KBM-7 (cell line): ENCODE data around the gene EIF4A2.
"Not testable (repeated sequence)": the region's sequence is repeated elsewhere in the genome, so short reads cannot be mapped to it uniquely, and the experiment has no call there.

Source experiments
- DNase-seq: peaks from one replicate; pipeline ENCODE4 v3.0.0-alpha.2; 2015
- in situ Hi-C: fragments of 300-500 bp; cut with MboI; formaldehyde crosslinking; loops from 2 replicates; pipeline ENCODE4 v1.14.3; 2020; ENCODE audit warnings: low sequenced_read_pairs, low pct_unique_long_range_greater_than_20kb, mixed read lengths

EIF4A2 gene

DNA sequence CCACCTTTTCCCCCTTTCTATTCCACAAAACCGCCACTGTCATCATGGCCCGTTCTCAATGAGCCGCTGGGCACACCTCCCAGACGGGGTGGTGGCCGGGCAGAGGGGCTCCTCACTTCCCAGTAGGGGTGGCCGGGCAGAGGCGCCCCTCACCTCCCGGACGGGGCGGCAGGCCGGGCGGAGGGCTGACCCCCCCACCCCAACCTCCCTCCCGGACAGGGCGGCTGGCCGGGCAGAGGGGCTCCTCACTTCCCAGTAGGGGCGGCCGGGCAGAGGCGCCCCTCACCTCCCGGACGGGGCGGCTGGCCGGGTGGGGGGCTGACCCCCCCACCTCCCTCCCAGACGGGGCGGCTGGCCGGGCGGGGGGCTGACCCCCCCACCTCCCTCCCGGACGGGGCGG, 27.9 kb downstream of the EIF4A2 start:
- in situ Hi-C loops: not testable (repeated sequence)

DNA sequence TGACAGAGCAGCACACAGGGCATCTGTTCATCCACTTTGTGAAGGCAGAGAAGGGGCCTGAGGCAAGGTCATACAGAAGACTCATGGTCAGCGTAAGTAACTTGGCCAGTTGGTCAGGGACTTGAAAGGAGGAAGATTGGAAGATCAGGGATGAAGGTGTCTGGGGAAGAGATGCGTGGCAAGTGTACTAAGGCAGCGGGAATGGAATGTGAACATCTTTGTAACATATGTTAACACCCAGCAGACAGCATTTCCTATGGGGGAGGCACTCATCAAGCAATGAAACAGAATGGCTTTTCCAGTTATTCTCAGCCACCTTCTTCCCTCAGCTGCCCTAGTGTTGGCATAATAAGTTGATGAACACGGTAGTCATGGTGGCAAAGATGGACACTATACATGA, 30.7 kb downstream of the EIF4A2 start:
- in situ Hi-C loops: no loop called here
- DNase-seq: no peak

More for the DNA sequence above, 27.9 kb downstream of the EIF4A2 start:
- not testable (repeated sequence) for DNase-seq

DNA sequence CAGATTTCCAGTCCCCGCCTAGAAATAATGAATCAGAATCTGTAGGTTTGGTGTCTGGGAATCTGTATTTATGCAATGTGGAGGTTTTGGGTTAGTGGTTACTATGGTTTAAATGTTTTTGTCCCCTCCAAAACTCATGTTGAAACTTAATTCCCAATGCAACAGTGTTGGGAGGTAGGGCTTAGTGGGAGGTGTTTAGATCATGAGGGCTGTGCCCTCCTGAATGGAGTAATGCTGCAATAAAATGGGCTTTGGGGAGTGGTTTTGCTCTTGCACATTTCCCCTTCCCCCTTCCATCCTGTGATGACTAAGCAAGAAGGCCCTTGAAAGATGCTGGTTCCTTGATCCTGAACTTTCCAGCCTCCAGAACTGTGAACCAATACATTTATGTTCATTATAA, 32.1 kb downstream of the EIF4A2 start:
- peak; percentile 84 for DNase-seq
- in situ Hi-C loops: no loop called here

DNA sequence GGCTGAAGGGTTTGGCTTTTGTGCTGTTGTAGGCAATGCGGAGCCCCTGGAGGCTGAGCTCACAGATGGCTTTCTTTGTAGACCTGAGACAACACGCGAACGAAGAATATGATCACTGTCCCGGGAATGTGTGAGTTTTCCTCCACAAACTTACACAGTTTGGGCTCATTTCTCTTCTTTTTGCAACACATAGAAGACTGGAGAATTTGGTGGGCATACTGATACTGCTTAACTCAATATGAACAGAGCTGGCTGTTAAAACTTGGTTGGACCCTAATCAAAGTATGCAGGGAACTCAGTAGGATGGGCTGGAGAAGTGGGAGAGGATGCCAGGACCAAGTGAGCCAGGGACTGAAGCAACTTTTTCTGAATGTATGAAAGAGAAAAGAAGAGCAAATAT, 35.1 kb downstream of the EIF4A2 start:
- no peak for DNase-seq

DNA sequence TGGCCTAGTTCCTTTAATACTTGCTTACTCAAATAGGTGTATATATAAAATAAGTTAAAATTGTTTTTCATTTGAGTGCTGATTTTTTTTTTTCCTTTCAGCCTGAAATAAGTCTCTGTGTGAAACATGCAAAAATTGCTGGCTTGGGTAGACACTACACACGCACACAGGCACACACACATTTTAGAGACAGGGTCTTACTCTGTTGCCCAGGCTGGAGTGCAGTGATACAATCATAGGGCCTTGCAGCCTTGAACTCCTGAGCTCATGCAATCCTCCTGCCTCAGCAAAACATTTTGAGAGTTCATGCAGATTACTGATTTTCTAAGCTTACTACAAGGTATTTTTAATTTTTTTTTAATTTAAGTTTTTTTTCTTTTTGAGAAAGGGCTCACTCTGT, 35.6 kb downstream of the EIF4A2 start:
- in situ Hi-C loops: no loop called here

More for the DNA sequence above, 35.1 kb downstream of the EIF4A2 start:
- in situ Hi-C loops: no loop called here

DNA sequence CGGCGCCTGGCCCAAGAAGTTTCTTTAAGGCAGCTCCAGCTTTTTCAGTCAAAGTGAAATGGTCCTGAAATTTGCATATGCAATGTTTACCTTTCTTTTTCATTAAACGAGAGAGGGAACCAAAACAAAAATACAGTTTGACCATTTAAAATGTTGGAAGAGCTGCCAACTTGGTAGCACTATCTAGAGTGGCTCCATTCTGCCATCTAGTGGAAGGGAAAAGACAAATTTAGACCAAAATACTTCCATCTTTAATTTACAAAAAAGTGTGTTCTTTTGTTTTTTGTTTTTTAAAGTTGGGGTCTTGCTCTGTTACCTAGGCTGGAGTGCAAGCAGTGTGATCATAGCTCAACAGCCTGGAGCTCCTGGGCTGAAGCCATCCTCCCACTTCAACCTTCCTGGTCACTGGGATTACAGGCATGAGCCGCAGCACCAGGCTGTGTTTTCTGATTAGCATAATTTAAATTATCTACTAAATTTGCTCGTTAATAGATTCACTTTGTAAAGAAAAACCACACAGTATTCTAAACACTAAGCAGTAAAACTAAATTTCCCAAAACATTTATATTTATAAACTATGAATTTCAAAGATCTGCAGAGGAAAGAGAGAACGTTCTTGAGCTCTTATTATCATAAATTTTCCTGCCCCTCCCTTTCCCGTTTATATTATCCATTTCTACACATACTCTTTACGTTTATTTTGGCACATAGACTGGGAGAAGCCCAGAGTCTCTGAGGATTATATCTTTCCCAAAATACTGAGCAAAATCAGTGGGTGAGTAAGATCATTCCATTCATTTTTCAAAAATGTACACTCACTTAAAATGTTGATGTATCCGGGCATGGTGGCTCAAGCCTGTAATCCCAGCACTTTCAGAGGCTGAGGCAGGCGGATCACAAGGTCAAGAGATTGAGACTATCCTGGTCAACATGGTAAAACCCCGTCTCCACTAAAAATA, 38.3 kb downstream of the EIF4A2 start:
- in situ Hi-C loops: no loop called here
- peak; percentile 51 for DNase-seq

More for the DNA sequence above, 35.6 kb downstream of the EIF4A2 start:
- DNase-seq: no peak

DNA sequence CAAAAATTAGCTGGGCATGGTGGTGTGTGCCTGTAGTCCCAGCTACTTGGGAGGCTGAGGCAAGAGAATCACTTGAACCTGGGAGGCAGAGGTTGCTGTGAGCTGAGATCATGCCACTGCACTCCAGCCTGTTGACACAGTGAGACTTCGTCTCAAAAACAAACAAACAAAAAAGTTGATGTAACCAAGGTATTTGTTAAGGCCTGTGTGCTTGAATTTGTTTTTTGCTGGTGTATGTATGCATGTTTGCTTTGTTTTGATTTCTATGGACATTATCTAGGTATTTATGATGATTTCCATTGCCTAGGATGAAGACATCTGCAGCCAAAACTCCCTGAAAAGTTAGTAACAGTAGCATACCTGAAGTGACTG, 39.0 kb downstream of the EIF4A2 start:
- DNase-seq, in situ Hi-C loops: not testable (repeated sequence)

DNA sequence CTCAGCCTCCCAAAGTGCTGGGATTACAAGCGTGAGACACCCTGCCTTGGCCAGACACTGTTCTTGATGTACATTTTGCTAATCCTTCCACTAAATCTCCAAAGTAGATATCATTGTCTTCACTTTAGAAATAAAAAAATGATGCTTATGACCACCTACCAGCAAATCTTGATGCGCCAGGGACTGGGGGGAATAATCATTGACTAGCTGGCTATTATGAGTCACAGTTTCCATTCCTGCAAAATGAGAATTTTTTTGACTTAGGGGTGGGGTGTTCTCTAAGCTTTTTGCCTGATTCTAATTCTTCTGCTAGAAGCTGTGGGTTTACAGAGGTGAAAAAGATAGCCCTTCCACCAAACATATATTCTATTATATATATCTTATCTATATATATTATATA, 40.0 kb downstream of the EIF4A2 start:
- in situ Hi-C loops: no loop called here
- DNase-seq: no peak

DNA sequence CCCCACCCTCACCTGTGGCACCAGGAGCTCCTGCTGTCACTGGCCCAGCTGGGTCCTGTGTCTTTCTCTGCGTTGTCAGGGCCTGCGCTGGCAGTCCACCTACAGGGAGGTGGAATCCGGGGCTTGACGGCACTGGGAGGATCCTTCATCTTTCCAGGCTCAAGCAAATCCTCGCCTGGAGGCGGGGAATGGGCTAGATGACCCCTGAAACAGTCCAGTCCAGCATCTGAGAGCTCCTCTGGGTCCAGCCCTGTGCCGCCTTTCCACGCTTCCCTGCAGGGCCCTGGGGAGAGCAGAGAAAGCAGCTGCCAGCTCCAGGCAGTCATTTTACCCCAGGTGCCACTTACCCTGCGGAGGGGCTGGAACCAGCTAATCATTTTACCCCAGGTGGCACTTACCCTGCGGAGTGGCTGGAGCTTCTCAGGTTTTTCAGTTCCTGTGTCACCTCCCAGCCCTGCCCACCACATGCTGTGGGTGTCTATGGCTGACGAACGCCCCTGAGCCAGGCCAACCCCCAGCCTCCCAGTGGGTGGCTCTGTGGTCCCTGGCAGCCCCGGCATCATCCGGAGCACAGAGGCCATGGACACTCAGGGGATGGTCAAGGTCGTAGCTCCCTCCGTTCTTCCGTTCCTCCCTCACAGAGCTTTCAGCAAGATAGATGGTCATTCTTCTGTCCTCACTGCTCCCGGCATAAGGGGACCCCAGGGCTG, 41.2 kb downstream of the EIF4A2 start:
- in situ Hi-C loops: loop anchor here (25.0 kb wide), 1 partner anchor 313 kb away; the partner anchor contains the start of gene RPL39L
- no peak for DNase-seq

DNA sequence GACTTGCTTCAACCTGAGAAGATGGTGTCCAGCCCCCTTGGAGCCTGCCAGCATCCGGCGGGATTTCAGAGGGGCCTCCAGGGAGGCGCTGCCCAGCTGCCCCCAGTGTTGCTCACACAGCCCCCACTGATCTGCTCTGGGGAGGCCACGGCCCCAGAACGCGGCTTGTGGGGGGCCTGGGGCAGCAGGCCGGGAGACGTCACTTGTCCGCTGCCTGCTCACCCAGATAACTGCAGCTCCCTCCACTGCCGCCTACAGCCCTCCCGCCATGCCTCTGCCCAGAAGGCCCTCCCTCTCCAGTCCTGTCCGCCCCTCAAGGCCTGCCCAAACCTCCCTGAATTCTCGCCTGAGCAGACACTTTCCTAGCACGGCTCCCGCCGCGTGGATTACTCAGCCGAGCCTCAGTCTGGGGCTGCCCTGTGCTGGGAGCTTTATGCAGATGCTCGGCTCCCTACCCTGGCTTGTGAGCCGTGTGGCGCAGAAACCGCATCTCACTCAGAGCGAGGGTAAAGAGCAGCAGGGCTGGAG, 42.0 kb downstream of the EIF4A2 start:
- DNase-seq: peak; percentile 25
- in situ Hi-C loops: loop anchor here (25.0 kb wide), 1 partner anchor 312 kb away; the partner anchor contains the start of gene RPL39L

DNA sequence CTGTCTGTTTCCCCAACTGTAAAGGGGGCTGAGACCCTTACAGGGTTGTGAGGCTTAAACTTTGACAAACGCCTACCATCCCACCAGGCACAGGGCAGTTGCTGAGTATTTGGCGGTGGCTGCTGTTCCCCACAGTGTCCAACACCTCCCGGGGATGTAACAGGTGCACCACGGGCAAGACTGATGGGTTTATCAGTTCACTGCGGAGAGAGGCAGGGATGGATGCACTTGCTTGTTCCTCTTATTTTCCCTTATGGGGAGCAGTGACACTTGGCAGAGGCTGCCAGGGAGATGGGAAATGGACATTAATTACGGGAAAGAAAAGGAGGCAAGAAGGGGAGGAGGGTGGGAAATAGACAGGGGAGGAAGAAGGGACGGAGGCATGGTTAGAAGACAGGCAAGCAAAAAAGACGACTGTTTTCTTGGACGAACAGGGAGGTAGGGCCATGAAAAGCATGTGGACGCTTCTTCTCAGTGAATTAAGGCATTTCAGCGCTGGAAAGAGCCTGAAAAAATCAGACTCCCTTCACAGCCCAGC, 42.6 kb downstream of the EIF4A2 start:
- in situ Hi-C loops: loop anchor here (25.0 kb wide), 1 partner anchor 311 kb away; the partner anchor contains the start of gene RPL39L
- no peak for DNase-seq

DNA sequence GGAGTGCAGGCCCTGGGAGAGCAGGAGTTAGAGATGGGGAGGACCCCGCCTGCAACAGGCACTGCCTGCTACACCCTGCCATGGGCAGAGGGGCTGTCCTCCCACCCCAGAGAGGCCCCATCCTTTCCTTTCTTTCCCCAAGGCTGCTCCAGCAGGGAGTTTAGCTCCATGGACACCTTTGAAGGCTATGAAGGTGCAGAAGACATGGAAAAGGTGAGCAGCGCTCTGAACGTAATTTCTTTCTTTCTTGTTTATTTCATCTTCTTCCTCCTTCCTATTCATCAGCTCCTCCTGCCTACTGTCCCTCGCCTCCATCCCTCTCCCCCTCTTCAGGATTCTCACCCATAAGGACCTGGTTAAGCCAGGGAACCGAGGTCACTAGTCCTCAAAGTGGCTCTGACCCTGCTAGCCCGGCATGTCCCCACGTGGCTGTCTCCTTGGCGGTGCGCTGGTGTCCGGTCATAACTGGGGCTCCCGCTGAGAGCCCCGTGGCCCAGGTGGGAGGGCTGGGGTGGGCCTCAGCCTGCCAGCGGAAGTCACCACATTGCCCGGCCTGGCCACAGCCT, 43.1 kb downstream of the EIF4A2 start:
- peak; percentile 27 for DNase-seq
- in situ Hi-C loops: loop anchor here (25.0 kb wide), 1 partner anchor 311 kb away; the partner anchor contains the start of gene RPL39L

DNA sequence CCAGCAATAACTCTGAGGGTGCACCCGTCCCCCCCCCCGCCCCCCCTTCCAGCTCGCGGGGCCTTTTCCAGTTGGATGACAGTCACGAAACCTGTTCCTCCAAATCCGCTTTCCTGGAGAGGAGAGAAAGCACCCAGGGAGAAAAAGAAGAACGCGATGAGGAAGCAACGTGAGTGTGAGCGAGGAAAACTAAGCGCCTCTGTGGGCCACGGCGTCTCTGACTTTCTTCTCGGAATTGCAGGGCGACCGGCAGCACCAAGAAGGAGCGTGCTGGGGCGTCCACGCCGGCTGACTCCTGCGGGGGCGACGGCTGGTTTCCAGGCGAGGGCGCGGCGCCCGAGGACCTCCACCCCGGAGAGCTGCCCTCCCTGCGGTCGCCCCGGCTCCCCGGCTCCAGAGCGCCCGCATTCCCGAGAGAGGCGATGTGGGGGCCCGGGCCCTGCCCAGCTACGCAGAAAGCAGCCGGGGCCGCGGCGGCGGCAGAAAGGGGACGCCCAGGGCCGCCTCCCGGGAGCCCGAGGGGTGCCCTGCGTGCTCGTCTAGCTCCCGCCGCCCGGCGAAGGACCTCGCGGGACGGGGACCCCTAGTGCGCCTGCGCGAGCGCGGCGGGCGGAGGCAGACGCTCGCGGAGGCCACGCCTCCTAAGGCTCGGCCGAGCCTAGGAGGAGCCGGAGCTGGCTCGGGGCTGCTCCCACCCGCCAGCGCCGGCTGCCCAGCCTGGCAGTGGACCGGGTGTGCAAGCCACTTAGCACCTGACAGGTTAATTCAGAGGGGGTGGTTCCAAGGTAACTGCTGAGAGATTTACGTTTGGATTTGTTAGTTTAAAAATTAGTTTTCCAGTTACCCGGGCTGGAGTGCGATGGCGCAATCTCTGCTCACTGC, 43.8 kb downstream of the EIF4A2 start:
- peak; percentile 86 for DNase-seq
- in situ Hi-C loops: loop anchor here (25.0 kb wide), 1 partner anchor 310 kb away; the partner anchor contains the start of gene RPL39L

DNA sequence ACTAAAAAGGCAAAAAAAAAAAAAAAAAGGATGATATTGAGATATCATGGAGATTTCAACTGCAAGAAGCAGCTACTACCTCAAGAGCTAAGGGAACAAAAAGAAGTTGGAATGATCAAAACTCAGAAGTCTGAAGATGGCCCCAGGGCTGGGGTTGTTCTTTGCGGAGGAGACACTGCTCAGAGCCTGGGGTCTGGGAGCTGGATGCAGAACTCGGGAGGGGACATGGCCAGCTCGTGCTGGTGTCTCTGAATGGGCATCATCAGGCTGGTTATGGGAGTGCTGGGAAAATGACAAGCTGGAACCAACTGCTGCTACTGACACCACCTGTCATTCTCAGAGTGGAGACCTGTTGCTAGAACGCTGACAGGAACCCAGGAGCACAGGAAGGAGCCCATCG, 45.0 kb downstream of the EIF4A2 start:
- DNase-seq: no peak
- in situ Hi-C loops: loop anchor here (25.0 kb wide), 1 partner anchor 309 kb away; the partner anchor contains the start of gene RPL39L

DNA sequence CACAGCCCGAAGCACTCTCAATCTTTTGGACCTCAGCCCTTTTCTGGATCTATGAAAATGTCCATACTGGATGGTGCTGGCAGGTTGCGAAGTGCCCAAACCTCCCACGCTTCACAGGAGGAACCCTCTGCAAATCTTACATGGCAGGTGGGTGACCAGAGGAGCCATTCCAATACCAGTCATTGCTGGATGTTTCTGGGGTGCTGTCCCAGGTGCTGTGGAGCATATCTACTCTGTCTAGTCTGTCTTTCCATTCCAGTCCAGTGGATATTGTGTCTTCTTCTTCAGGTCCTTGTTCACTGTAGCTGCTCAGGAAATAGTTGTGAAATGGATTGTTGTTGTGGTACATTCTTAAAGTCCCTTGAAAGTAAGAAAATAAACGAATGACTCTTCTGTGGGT, 48.4 kb downstream of the EIF4A2 start:
- no peak for DNase-seq
- in situ Hi-C loops: loop anchor here (25.0 kb wide), 1 partner anchor 306 kb away; the partner anchor contains the start of gene RPL39L

DNA sequence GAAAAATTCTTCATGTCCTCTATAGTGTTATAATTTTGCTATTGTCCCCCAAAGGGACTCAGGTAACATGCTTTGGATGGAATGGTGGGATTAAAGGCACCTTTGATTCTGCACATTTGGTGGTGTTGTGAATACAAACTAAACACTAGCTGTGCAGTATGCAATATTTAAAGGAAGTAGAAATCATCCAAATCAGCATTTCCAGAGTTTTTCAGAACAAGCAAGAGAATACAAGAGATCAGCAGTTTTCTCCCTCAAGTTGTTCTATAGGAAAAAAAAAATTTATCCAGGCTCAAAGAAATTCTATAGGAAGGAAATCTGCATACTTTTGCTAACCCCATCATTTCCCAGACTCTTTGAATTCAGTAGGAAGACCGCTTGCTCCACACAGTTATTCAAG, 48.9 kb downstream of the EIF4A2 start:
- no peak for DNase-seq
- in situ Hi-C loops: loop anchor here (25.0 kb wide), 1 partner anchor 305 kb away; the partner anchor contains the start of gene RPL39L
